HG03280 (cell line): ENCODE results near the gene SRD5A3.

Experiments
- ATAC-seq: cut with Tn5 transposase; IDR thresholded peaks from one replicate; pipeline ENCODE4 v1.9.1; 2021; ENCODE audit warnings: mild to moderate bottlenecking, moderate library complexity; ENCODE audit not compliant: unreplicated experiment

The SRD5A3 gene

DNA sequence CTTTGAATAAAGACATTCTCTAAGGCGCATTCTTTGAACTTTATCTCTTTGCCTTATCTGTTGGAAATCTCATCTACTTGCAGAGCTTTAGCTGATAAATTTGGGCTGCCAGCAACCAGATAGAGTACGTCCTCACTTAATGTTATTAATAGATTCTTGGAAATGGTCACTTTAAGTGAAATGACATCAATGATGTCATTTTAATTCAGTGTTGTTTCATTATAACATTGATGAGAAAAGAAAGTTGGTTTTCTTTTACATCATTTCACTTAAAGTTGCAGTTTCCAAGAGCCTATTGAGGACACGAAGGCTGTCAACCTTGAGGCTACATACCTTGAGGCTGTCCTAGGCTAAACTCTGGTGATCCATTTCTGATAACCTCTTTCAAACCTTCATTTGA, 59.0 kb downstream of the SRD5A3 start:
- ATAC-seq, result no peak

DNA sequence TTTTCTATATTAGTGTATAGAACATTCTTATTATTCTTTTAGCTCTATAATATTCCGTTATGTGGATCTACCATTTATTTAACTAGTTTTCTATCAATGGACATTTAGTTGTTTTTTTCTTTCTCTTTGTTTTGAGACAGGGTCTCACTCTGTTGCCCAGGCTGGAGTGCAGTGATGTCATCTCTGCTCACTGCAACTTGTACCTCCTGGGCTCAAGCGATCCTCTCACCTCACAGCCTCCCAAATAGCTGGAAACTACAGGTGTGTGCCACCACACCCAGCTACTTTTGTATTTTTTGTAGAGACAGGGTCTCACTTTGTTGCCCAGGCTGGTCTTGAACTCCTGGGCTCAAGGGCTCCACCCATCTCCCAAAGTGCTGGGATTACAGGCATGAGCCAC, 60.5 kb downstream of the SRD5A3 start:
- no peak for ATAC-seq

DNA sequence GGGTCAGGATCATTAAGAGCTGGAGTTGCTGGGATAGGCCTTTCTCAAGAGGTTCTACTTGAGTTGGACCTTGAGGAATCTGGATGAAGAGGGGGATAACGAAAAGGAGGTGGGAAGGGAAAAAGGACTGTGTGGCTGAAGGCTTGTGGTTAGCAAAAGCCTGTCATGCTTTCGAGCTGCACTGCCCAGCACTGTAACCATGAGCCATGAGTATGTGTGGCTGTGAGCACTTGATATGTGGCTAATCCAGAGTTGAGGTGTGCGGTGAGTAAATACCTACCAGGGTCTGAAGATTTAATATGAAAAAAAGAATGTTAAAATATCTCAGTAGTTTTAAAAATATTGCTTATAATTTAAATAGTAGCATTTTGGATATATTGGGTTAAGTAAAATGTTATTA, 61.1 kb downstream of the SRD5A3 start:
- no peak for ATAC-seq

DNA sequence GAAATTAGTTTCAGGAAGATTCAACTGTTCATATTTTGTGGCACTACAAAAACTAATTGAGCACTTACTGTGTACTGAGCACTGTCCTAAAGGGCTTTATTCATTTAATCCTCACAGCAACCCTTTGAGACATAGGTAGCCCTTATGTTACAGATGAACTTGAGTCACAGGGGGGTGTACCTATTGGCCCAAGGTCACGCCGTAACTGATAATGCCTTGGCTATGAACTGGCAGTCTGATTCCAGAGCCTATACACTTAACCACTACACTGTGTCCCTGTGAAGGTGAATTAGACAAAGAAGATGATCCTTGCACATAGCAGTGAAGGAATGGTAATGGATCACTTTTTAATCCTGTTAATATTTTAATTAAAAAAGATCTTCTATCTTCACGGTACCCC, 61.7 kb downstream of the SRD5A3 start:
- ATAC-seq, result no peak

DNA sequence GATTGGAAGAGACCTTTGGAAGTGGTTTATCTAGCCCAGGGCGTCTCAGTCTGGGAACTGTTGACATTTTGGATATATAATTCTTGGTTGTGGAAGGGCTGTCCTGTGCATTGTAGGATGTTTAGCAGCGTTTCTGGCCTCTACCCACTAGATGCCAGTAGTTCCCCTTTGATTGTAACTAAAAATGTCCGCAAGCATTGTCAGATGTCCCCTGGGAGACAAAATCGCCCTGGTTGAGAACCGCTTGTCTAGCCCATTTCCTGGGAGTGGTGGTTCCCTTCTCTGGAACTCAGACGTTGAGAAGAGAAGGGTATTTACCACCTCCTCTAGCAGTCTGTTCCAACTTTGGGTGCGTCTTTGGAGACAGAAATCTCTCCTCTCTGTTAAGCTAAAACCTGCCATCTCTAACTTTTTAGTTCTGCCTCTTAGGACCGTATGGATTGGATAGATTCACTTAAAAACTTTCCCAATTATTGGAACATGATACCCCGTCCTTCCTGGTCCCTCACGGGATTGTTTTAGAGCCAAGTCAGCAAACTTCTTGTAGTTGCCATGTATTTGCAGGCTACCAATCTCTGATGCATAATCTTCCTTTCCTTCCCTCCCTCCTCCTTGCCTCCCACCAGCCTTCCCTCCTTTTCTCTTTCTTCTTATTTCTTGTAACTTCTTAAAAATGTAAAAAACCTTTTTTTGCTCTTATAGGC, 63.6 kb downstream of the SRD5A3 start:
- ATAC-seq, result peak; percentile 61

DNA sequence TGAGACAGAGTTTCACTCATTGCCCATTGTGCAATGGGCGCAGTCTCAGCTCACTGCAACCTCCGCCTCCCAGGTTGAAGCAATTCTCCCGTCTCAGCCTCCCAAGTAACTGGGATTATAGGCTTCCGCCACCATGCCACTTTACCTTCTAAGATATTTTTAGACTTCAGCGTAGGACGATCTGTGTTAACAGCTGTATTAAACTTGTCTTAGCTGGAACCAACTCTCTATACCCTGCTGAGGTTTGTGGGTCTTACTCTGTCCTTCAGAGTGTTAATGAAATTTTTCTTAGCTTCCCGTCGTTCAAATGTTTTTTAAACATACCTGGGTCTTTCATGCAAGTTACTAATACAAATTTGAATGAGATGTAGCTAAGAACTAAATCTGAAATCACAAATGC, 64.4 kb downstream of the SRD5A3 start:
- no peak for ATAC-seq

DNA sequence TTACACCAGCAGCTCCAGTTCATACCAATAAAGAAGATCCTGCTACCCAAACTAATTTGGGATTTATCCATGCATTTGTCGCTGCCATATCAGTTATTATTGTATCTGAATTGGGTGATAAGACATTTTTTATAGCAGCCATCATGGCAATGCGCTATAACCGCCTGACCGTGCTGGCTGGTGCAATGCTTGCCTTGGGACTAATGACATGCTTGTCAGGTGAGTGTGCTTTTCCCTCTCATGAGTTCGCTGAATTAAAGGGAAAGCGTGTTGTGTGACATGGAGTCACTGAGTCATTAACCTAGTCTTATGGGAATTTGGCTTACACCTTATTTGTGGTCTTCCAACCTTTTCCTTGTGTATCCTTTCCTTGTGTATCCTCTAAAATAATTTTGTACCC, 65.6 kb downstream of the SRD5A3 start:
- ATAC-seq, result no peak

DNA sequence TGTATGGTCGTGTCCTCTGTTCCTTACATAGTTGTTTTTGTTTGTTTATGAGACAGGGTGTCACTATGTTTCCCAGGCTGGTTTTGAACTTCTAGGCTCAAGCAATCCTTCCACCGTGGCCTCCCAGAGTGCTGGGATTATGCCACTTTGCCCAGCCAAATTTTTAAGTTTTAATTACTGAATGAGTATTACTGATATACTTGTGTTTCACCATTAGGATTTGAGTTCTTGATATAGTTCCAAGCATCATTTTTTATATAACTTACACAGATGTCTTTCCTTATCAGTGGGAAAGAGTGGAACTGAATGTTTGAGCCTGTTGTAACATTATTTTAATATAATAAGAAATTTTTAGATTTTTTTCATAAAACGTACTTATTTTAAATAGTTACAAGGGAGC, 70.1 kb downstream of the SRD5A3 start:
- ATAC-seq, result no peak
